ENCODE measurements around the gene PEA15.

DNA sequence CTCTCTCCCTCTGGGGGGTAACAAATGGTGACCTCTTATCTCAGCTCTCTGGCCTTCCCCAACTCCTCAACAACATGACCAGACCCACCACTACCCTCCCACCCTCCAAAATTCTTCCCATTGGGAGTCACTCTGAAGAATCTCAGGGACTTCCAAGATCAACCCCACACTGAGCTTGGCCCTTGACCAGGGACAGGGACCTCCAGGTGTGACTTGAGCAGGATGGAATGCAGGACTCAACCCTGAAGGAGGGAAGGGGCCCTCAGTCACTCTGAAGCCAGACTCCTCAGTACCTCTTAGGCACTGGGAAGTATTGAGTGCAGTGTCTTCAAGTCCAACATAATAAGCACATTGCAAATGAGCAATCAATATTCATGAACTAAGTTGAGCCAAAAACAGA, 12.9 kb upstream of the PEA15 start:
- TF ChIP-seq, protein P1, sequence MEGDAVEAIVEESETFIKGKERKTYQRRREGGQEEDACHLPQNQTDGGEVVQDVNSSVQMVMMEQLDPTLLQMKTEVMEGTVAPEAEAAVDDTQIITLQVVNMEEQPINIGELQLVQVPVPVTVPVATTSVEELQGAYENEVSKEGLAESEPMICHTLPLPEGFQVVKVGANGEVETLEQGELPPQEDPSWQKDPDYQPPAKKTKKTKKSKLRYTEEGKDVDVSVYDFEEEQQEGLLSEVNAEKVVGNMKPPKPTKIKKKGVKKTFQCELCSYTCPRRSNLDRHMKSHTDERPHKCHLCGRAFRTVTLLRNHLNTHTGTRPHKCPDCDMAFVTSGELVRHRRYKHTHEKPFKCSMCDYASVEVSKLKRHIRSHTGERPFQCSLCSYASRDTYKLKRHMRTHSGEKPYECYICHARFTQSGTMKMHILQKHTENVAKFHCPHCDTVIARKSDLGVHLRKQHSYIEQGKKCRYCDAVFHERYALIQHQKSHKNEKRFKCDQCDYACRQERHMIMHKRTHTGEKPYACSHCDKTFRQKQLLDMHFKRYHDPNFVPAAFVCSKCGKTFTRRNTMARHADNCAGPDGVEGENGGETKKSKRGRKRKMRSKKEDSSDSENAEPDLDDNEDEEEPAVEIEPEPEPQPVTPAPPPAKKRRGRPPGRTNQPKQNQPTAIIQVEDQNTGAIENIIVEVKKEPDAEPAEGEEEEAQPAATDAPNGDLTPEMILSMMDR (IDR thresholded peaks at IDR 0.05) = no peak
- no peak for TF ChIP-seq EP300 (IDR thresholded peaks at IDR 0.05; ENCODE audit: low read depth)
- no peak for TF ChIP-seq POLR2A (IDR thresholded peaks at IDR 0.05)
- no peak for TF ChIP-seq POLR2AphosphoS5 (IDR thresholded peaks at IDR 0.05)
